ENCODE results near the gene C12orf76.
"Not testable (repeated sequence)": the region's sequence is repeated elsewhere in the genome, so short reads cannot be mapped to it uniquely, and the experiment has no call there.

C12orf76 gene

DNA sequence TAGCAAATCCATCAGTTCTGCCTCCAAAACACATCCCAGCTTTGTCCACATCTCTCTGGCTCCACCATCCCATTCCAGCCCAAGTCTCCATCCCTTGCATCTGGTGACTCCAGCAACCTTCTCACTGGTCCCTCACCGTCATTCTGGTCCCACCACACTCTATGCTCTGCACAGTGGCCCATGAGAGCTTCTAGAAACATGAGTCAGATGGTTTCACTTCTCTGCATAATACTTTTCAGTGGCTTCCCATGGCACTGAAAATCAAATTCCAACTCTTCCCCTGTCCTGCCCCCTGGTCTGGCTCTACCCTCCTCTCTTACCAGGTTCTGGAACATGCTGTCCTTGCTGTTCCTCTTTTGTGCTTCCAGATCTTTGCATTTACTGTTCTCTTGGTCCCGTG, 17.2 kb upstream of the C12orf76 start:
- no peak for DNase-seq (ENCODE audit: low read depth)

DNA sequence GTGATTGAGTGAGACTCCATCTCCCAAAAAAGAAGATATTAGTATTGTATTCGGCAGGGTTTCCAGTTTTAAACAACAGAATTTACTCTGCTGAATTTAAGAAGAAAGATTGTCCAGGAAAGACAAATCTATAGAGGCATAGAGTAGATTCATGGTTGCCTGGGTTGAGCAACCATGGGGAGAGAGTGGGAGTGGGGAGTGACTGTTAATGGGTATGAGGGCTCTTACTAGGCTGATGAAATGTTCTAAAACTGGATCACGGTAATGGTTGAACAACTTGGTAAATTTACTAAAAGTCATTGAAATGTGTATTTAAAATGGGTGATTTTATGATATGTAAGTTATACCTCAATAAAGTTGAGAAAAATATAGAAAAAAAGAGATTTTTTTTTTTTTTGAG, 13.9 kb upstream of the C12orf76 start:
- DNase-seq (ENCODE audit: low read depth), result no peak

DNA sequence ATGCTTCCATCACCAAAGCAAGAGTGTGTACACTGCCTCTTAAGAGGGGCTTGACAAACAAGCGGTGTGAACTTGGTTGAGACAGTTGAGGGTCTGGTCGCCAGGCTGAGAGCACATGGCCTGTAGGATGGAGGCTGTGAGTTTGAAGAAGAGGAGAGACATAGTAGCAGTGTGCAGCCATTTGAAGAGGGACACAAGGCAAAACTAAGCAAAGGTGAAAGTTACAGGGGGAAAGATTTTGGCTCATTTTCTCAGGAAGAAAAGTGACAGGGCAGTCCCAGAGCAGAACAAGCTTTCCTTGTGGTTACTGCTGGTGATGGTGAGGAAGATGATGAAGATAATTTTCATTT, 11.3 kb upstream of the C12orf76 start:
- no peak for DNase-seq (ENCODE audit: low read depth)

DNA sequence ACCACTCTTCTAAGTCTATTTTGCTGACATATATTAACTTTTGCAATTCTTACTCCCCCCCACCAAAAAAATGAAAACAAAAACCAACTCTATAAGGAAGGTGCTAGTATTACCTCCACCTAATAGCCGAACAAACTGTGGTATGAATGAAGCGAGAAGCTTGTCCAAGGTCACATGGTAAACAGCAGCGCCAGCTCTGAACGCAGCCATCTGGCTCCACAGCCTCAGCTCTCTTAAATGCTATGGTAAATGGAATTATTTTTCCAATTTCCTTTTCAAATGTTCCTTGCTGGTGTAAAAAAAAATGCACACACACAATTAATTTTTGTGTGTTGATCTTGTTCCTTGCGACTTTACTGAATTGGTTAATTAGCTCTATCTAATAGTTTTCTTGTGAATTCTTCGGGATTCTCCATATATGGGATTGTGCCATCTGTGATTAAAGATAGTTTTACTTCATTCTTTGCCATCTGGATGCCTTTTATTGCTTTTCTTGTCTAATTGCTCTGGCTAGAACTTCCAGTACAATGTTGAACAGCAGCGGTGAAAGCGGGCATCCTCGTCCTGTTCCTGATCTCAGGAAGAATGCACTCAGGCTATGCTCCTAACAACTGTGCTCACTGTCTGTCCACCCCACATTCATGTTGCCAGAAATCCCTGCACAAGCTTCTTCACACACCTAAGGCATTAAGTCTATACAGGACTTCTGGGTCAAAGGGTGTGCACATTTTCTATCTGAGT, 10.7 kb upstream of the C12orf76 start:
- DNase-seq (ENCODE audit: low read depth), result no peak

DNA sequence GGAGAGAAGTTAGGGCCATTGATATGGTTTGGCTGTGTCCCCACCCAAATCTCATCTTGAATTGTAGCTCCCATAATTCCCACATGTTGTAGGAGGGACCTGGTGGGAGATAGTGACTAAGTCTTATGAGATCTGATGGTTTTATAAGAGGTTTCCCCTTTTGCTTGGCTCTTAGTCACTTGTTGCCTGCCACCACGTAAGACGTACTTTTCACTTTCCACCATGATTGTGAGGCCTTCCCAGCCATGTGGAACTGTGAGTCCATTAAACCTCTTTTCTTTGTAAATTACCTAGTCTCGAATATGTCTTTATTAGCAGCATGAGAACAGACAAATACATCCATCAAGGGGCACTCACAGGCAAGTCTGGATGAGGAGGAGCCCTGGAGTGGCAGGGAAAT, 8.3 kb upstream of the C12orf76 start:
- not testable (repeated sequence) for DNase-seq (ENCODE audit: low read depth)

DNA sequence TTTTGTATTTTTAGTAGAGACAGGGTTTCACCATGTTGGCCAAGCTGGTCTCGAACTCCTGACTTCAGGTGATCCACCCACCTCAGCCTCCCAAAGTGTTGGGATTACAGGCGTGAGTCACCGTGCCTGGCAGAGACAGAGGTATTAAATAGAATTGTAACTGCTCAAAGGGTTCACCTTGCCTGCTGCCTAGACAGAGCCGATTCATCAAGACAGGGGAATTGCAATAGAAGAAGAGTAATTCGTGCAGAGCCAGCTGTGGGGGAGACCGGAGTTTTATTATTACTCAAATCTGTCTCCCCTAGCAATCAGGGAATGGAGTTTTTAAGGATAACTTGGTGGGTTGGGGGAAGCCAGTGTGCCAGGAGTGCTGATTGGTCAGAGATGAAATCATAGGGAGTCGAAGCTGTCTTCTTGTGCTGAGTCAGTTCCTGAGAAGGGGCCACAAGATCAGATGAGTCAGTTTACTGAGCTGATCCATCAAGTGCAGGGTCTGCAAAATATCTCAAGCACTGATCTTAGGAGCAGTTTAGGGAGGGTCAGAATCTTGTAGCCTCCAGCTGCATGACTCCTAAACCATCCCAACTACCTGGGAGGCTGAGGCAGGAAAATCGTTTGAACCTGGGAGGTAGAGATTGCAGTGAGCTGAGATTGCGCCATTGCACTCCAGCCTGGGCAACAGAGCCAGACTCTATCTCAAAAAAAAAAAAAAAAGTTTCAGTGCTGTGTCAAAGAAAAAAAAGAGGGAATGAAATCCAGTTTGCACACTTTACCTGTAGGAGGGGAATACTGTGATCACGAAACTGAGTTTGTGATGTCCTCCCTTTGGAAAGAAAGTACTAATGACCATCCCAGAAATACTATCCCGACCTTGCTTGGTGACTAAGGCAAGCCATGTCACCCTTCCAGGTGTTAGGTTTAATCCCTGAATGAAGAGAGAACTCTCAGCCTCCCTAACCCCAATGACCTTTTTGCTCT, 7.3 kb upstream of the C12orf76 start:
- DNase-seq (ENCODE audit: low read depth), result not testable (repeated sequence)

DNA sequence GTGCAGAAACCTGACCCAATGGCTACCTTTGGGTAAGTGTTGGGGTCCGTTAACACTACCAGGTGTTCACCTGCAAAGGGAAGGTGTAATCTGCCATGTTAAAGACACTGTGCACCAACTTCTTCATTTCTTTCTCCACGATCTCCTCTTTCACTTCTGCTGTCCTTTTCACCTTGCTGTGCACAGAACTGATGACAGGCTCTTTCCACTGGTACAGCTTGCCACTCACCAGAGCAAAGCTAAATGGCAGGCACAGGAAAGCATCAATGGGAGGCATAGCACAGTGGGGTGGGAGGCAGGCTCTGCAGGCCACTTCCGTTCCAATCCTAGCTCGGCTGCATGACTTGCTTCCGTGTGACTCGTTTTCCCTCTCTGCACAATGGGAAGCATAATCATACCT, 2.6 kb upstream of the C12orf76 start:
- no peak for DNase-seq (ENCODE audit: low read depth)

DNA sequence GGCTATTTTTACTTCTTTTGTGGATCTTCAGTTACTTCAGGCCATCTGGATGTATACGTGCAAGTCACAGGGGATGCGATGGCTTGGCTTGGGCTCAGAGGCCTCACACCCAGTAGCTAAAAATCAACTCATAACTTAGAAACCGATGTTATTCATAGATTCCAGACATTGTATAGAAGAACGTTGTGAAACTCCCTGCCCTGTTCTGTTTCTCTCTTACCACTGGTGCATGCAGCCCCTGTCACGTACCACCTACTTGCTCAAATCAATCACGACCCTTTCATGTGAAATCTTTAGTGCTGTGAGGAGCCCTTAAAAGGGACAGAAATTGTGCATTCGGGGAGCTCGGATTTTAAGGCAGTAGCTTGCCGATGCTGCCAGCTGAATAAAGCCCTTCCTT, 1.3 kb upstream of the C12orf76 start:
- DNase-seq (ENCODE audit: low read depth), result not testable (repeated sequence)

DNA sequence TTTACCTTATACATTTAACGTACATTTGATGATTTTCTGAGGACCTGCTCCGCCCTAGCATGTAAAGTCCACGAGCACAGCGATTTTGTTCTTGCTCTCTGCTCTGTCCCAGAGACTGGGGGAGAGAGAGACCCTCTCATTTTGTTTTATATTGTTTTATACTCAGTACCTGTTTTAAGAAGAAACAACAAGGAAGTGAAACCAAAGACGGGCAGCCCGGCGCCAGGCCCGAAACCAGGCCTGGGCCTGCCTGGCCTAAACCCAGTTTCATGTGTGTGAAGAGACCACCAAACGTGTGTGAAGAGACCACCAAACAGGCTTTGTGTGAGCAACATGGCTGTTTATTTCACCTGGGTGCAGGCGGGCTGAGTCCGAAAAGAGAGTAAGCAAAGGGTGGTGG, 712 bp upstream of the C12orf76 start:
- DNase-seq (ENCODE audit: low read depth), result not testable (repeated sequence)

DNA sequence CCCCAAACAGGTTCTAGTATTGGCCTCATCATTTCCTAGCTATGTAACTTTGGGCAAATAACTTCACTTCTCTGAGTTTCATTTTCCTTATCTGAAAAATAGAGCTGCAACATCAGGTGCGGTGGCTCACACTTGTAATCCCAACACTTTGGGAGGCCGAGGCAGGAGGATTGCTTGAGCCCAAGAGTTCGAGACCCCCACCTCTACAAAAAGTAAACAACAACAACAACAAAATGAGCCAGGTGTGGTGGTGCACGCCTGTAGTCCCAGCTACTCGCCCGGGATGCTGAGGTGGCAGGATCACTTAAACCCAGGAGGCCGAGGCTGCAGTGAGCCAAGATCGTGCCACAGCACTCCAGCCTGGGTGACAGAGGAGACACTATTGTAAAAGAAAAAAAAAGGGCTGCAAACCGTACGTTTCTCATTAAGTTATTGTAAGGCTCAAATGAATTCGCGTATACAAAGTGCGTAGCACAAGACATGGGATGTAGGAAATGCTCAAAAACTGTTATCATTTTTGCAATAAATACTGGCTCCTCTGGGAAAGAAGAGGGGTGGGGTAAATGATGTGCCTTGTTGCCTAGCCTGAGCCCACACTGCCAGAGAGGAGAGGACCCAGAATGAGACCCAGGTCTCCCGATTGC, 903 bp downstream of the C12orf76 start:
- DNase-seq (ENCODE audit: low read depth), result no peak

DNA sequence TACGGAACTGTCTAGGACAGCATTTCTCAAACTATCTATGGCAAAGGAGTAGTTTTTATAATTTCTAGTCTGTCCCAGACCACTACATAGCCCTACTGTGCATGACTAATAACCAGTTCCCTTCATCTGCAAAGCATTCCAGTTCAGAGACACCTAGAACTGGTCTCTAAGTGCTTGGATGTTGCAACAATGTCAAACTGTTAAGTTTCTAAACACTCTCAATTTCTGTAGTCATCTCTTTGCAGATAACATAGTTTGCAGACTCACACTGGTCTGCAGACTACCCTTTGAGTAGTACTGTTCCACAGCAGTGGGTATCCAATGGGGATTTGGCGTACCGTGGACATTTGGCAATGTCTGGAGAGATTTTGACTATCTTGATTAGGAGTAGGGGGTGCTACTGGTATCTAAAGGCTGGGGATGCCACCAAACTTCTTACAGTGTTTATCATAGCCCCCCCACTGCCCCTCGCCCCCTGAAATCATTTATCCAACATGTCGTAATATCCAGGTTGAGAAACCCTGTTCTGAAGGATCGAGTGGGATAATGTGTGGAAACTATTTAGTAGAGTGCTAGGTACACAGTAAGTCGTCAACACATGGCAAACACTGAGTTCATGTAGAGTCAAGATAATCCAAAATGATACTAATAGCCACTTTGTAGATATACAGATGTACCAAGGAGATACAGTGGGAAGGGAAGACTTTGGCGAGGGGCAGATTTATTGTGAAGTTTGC, 1.7 kb downstream of the C12orf76 start:
- DNase-seq (ENCODE audit: low read depth), result no peak

DNA sequence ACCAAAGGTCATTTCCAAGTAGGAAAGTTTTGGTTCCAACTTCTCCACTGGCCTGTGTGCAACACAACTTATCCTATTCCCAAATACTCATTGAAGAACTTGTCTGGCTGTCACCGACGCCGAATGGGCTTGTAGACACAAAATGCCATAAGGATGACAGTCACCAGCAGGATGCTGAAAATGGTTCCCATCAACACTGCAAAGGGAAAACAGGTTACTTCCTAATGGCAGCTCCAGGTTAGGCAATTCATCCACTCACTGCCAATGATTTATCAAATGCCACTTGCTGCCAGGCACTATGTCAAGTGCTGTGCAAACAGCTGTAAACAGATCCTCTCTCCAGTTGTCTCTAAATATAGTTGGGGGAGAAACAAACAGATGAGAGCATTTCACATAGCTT, 6.1 kb downstream of the C12orf76 start:
- no peak for DNase-seq (ENCODE audit: low read depth)

DNA sequence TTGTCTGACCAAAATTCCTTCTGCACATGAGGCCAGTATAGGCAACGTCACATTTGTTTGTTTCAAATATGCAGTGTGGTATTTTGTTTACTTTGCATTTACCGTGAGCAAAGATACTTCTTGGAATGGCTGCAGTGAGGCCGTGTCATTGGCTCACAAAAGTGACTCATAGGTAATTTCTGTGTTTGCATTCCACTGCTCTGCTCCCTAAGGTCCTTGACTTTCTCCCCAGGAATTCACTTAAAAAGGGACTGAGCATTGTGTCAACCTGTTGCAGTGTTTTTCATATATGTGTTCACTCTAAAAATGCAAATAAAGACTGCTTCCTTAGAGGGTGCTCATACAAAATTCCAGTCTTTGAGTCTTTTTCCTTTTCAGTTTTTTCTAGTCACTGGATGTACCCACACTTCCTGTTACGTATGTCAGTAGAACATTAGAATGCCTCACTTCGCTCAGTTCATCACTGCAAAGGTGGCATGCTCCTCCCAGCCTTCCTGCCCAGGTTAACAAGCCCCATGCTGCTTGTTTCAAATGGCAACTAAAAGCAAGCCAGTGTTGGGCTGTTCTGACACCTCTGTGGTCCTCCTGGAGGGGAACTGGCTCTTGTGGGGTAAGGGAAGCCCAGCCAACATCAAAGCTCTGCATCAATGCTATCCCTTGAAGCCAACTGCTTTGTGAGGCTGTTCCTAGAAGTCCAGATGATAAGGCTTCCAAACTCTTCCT, 9.1 kb downstream of the C12orf76 start:
- no peak for DNase-seq (ENCODE audit: low read depth)

DNA sequence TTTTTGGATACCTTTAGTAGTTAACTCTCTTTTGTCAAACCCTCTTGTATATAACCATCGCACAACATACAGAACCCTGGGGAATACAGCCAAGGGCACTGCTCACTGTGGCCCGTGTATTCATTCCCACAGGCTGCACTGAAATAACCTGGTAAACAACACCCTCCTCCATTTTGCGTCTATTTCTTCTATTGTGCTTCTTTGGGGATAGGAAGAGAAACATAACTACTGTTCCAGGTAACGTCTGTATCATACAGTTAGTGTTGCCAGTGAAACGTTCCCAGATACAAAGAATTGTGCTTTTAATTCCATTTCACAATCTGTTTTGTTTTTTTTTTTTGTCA, 9.6 kb downstream of the C12orf76 start:
- no peak for DNase-seq (ENCODE audit: low read depth)

DNA sequence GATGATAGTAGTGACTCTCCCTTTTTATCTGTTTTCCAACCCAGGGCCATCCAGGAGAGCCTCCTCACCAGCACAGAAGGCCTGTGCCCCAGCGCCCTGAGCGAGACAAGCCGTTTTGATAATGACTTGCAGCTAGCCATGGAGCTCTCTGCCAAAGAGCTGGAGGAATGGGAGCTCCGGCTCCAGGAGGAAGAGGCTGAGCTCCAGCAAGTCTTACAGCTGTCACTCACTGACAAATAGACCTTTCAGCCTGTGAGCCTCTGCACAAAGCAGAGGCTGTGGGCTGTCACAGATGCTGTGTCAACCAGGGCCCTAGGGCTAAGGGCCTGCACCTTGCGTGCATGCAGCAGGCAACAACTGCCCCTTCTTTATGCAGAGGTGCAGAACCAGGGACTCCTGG, 11.0 kb downstream of the C12orf76 start:
- no peak for DNase-seq (ENCODE audit: low read depth)

DNA sequence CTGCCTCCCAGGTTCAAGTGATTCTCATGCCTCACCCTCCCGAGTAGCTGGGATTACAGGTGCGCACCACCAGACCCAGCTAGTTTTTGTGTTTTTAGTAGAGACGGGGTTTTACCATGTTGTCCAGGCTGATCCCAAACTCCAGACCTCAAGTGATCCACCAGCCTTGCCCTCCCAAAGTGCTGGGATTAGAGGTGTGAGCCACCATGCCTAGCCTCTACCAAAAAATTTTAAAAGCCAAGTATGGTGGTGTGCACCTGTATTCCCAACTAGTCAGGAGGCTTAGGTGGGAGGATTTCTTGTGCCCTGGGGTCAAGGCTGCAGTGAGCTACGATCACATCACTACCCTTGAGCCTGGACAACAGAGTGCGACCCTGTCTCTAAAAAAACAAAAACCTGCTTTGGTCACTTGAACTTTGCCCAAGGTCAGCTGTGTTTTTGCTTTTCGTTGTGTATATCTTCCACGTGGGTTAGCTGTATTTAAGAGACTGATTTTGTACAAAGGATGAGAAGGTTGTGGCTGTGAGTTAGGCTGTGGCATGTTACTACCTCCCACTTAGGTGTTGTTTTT, 12.7 kb downstream of the C12orf76 start:
- DNase-seq (ENCODE audit: low read depth), result no peak

DNA sequence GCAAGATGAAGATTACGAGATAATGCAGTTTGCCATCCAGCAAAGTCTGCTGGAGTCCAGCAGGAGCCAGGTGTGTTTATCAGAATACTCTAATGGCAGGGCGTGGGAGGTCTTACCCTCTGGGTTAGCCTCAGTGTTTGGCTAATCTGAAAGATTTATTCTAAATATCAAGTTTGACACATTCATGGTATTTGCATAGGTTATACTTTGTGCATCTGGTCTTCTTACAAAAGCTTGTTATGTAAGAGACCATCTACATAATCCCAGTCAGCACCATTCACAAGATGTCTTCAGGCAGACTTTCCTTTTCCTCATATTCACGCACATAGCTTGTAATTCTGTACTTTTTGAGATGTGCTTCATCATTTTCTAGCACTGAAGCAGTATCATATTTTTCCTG, 14.4 kb downstream of the C12orf76 start:
- no peak for DNase-seq (ENCODE audit: low read depth)

DNA sequence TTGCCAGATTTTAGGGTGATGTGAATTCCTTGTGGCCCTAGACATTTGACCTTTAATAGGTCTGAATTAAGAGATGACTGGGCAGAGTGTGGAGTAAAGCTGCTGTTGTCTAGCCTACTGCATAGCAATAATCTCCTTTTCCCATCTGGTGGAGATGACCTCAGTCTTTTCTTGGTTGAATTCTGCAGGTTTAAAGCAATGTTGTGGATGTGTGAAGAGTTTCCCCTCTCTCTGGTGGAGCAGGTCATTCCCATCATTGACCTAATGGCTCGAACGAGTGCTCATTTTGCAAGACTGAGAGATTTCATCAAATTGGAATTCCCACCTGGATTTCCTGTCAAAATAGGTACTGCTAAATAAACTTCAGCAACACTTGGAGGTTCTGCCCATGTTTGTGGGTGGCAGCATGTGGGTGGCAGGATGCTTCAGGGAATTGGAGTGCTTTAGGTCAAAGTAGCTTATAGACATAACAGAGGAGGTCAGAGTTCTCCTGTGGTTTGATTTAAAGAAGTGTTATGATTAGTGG, 19.0 kb downstream of the C12orf76 start:
- no peak for DNase-seq (ENCODE audit: low read depth)

DNA sequence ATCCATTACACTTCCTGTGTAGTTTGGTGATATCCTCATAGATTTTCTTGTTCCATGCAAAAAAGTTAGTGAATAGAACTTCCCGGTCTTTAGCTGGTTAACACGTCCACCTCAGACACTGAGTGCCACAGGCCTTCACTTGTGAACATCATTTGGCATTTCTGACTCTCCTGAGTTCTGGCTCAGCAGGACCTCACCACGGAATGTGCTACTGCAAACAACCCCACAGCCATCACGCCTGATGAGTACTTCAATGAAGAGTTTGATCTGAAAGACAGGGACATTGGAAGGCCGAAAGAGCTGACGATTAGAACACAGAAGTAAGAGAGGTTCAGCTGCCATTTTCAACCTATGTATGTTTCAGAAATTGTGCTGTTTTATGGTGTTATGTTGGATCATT, 20.0 kb downstream of the C12orf76 start:
- DNase-seq (ENCODE audit: low read depth), result no peak

DNA sequence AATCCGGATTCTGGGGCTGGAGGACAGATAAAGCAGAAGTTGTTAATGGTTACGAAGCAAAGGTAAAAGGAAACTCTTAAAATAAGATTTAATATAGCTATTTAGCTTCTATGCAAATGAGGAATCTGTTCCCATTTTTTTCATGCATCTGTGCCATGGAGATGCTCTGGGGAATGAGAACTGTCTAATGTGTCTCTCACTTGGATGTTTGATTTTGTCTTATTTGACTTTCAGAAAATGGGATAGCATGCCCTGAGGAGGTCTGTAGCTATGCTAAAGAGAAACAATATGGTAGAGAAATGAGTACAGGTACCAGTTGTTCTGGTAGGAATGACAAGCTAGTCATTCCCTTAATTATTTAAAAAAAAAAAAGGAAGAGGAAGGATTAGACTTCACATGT, 24.3 kb downstream of the C12orf76 start:
- no peak for DNase-seq (ENCODE audit: low read depth)

All from T follicular helper cell (primary cell).